T-helper 2 cell treated with Interferon-gamma antibody and Interleukin-4, amounts not matched to agents 100 ng/mL and 5 ng/mL, for 36 hours (primary cell): Measurements from ENCODE around the gene CRTAC1. TPM values are rescaled to one million over a fixed set of nuclear protein-coding genes. Genes with fewer than 3 reads are reported as not detected.

Experiments
- intact Hi-C: fragments of 100-400 bp; cut with micrococcal nuclease; formaldehyde crosslinking; loops from one replicate; pipeline ENCODE4 v1.15.1; 2023
- total RNA-seq: library from RNA; stranded (reverse); gene quantifications from 2 replicates; pipeline ENCODE4 v1.2.3, GENCODE V29; 2022

Gene CRTAC1
- total RNA-seq, 1 donor from 2014 or later = not detected

GRCh38 chr10:97901381-97901780 lies 129.0 kb downstream of the CRTAC1 start:
- intact Hi-C loops = no loop called here

- intact Hi-C loops = no loop called here
These were observed 132.0 kb downstream of the CRTAC1 start for GRCh38 chr10:97898429-97898828.

GRCh38 chr10:97896756-97897358 lies 133.6 kb downstream of the CRTAC1 start:
- intact Hi-C loops = no loop called here

GRCh38 chr10:97895915-97896314 lies 134.5 kb downstream of the CRTAC1 start:
- intact Hi-C loops = no loop called here

GRCh38 chr10:97895084-97895483 lies 135.3 kb downstream of the CRTAC1 start:
- intact Hi-C loops = no loop called here

GRCh38 chr10:97894092-97894491 lies 136.3 kb downstream of the CRTAC1 start:
- intact Hi-C loops = no loop called here

GRCh38 chr10:97892939-97893338 lies 137.5 kb downstream of the CRTAC1 start:
- intact Hi-C loops = no loop called here

GRCh38 chr10:97892506-97892905 lies 137.9 kb downstream of the CRTAC1 start:
- intact Hi-C loops = no loop called here

- intact Hi-C loops = no loop called here
These were observed 138.8 kb downstream of the CRTAC1 start for GRCh38 chr10:97891497-97892167.

GRCh38 chr10:97889461-97890265 lies 140.8 kb downstream of the CRTAC1 start:
- intact Hi-C loops = no loop called here

GRCh38 chr10:97888641-97889262 lies 141.7 kb downstream of the CRTAC1 start:
- intact Hi-C loops = no loop called here

- intact Hi-C loops = no loop called here
These were observed 142.3 kb downstream of the CRTAC1 start for GRCh38 chr10:97888134-97888533.

GRCh38 chr10:97887399-97887798 lies 143.0 kb downstream of the CRTAC1 start:
- intact Hi-C loops = no loop called here

GRCh38 chr10:97886286-97886685 lies 144.1 kb downstream of the CRTAC1 start:
- intact Hi-C loops = no loop called here

- intact Hi-C loops = no loop called here
These were observed 147.3 kb downstream of the CRTAC1 start for GRCh38 chr10:97883092-97883485.

- intact Hi-C loops = no loop called here
These were observed 148.0 kb downstream of the CRTAC1 start for GRCh38 chr10:97882142-97883091.

- intact Hi-C loops = no loop called here
These were observed 150.3 kb downstream of the CRTAC1 start for GRCh38 chr10:97880109-97880508.

- intact Hi-C loops = no loop called here
These were observed 151.2 kb downstream of the CRTAC1 start for GRCh38 chr10:97879241-97879640.

- intact Hi-C loops = no loop called here
These were observed 154.0 kb downstream of the CRTAC1 start for GRCh38 chr10:97876402-97876801.

- intact Hi-C loops = no loop called here
These were observed 155.0 kb downstream of the CRTAC1 start for GRCh38 chr10:97875391-97875790.

GRCh38 chr10:97874332-97874731 lies 156.1 kb downstream of the CRTAC1 start:
- intact Hi-C loops = no loop called here
